ENCODE data around the gene GPATCH3. TPM values are rescaled to one million over a fixed set of nuclear protein-coding genes. Genes with fewer than 3 reads are reported as not detected.
"Not testable (repeated sequence)": the region's sequence is repeated elsewhere in the genome, so short reads cannot be mapped to it uniquely, and the experiment has no call there.

GPATCH3 gene
- total RNA-seq, 1 donor = 11.6 TPM

DNA sequence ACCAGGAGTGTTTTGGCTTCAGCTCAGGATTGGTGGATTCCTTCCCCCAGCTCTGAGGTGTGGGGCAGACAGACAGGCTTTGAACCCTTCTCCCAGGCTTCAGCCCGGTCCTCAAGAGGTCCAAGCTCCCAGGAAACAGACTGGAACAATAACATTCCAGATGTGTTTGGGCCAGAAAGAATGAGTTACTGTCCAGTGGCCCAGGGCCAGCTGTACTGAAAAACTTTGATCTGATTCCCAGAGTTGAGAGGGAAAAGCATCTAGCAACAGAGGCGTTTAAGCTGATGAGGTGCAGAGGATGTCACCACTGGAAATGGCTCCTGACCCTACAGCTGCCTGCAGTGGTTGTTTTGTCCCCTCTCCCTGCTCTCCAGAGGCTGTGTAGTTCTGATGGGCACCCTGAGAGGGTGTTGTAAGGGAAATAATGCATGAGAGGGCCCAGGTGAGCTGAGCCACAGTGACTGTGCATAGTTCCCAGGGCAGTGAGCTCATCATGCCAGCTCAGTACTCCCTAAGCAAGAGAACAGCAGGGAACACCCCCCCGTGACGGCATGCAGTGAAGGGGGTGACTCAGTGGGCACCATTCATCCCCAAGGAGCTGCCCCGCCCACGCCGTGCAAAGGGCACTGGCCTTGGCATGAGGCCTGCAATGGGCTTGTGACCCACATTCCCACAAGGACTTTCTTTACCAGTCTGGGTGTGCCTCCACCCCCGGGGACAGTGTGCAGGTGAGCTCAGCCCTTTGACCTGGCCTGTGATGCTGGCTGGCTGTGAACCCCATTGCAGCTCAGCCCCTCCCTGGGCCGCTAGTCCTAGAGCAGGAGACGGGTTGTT, 51.1 kb downstream of the GPATCH3 start:
- DNase-seq (ENCODE audit: low read depth in 2 of 3, low spot score in 2 of 3) = no peak

DNA sequence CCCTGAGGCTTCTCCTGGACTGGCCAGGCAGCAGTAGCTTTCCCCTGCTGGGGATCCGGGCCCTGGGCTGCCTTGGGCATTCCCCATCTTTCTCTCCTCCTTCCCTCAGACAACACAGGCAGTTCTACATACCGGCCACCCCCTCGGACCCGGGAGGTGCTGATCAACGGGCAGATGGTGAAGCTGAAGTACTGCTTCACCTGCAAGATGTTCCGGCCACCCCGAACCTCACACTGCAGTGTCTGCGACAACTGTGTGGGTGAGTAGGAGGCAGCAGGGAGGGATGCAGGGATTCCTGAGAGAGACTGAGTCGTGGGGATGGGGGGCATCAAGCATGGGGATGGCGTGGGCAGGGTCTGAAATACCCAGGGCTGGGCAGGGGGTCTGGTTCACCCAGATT, 51.8 kb downstream of the GPATCH3 start:
- DNase-seq (ENCODE audit: low read depth in 2 of 3, low spot score in 2 of 3) = no peak

DNA sequence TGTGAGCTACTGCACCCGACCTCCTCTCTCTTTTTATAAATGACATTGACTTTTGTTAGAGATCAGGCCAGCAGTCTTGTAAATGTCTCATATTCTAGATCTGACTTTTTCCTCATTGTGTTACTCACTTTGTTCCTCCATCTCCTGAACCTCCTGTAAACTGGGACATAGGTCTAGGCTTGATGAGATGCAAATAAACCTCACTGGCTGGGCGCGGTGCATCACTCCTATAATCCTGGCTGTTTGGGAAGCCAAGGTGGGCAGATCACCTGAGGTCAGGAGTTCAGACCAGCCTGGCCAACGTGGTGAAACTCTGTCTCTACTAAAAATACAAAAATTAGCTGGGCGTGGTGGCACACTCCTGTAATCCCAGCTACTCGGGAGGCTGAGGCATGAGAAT, 52.4 kb downstream of the GPATCH3 start:
- not testable (repeated sequence) for DNase-seq (ENCODE audit: low read depth in 2 of 3, low spot score in 2 of 3)

DNA sequence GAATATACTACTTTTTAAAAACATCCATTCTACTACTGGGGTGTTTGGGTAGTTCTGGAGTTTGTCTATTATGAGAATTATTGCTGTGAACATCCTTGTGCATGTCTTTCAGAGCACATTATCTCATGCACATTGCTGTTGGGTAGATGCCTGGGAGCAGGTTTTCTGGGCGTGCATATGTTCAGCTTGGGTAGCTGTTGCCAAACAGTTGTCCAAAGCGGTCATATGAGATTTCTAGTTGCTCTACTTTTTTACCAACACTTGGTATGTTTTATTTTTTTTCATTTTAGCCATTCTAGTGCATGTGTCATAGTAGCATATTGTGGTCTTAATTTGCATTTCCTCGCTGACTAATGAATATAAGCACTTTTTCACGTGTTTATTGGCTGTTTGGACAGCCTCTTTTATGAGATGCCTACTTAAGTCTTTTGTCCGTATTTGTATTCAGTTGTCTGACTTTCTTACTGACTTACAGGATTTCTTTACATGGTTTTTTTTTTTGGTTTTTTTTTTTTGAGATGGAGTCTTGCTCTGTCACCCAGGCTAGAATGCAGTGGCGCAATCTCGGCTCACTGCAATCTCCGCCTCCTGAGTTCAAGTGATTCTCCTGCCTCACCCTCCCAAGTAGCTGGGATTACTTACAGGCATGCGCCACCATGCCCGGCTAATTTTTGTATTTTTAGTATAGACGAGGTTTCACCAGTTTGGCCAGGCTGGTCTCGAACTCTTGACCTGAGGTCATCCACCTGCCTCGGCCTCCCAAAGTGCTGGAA, 55.7 kb downstream of the GPATCH3 start:
- no peak for DNase-seq (ENCODE audit: low read depth in 2 of 3, low spot score in 2 of 3)

Other genes starting within 250 kb of the GPATCH3 start
- gene ARID1A, start 204.5 kb downstream of the GPATCH3 start, total RNA-seq = 126 TPM
- 45.5 TPM for gene PIGV, start 112.5 kb downstream of the GPATCH3 start, total RNA-seq
- 23.7 TPM for gene ZDHHC18, start 73.8 kb downstream of the GPATCH3 start, total RNA-seq
- gene SFN, start 37.3 kb downstream of the GPATCH3 start, total RNA-seq = 0.54 TPM
- 25.6 TPM for gene GPN2, start 10.2 kb downstream of the GPATCH3 start, total RNA-seq
- gene NR0B2, start 13.5 kb upstream of the GPATCH3 start, total RNA-seq = not detected
- gene NUDC, start 21.3 kb upstream of the GPATCH3 start, total RNA-seq = 21.8 TPM
- gene KDF1, start 60.0 kb upstream of the GPATCH3 start, total RNA-seq = under 0.01 TPM
- gene TRNP1, start 93.2 kb upstream of the GPATCH3 start, total RNA-seq = under 0.01 TPM
- gene TENT5B, start 112.4 kb upstream of the GPATCH3 start, total RNA-seq = 0.27 TPM